ENCODE measurements around the gene SLC35C1.
"Not testable (repeated sequence)": the region's sequence is repeated elsewhere in the genome, so short reads cannot be mapped to it uniquely, and the experiment has no call there.

Gene SLC35C1

DNA sequence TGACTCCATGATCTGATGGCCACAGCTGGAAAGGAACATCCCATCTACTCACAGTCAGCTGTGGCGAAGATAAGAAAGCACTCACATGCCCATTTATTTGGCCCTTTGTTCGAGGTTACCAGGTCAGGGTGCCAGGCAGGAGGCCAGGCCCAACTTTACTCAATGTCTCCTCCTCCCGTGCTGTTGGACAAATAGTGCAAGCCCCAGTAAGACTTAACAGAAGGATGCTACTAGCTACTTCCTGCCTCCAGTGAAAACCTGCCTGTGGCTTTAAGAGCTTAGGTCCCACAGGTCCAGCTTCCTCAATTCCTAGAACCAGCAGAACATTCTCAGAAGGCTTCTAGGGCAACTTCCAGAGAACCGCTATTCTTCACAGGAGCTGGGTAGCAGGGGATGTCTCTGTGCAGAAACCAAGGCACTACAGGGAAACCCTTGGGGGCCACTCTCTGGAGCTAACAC, 29.4 kb downstream of the SLC35C1 start:
- Histone ChIP-seq H4K20me1 (ENCODE audit: control insufficient read depth, insufficient read depth, low read depth, low read length) (no peaks in the 10 kb centered on the region), H3K79me2 (ENCODE audit: control insufficient read depth, low read length) (no peaks in the 10 kb centered on the region), H3K4me2 (ENCODE audit: low read length) (no peak overlapping the region), H3K36me3 (ENCODE audit: control insufficient read depth, low read length) (no peaks in the 10 kb centered on the region), H3K4me1 (ENCODE audit: control insufficient read depth, low read length) (no peaks in the 10 kb centered on the region; the same call in 1 of the 2 replicates), H3F3A (ENCODE audit: control insufficient read depth, insufficient read depth) (no peaks in the 10 kb centered on the region), H3K27ac (ENCODE audit: low read depth, low read length) (no peak overlapping the region), H3K9me3 (ENCODE audit: control insufficient read depth, insufficient read depth, low read length) (no peaks in the 10 kb centered on the region), H3K27me3 (ENCODE audit: control insufficient read depth, low read length) (peaks cover 20% of the 10 kb centered on the region), H3K4me3 (ENCODE audit: low read length) (no peak overlapping the region), H3K9me2 (replicated peaks; ENCODE audit: control insufficient read depth, low read length) (no peaks in the 10 kb centered on the region)
- TF ChIP-seq, protein P1, sequence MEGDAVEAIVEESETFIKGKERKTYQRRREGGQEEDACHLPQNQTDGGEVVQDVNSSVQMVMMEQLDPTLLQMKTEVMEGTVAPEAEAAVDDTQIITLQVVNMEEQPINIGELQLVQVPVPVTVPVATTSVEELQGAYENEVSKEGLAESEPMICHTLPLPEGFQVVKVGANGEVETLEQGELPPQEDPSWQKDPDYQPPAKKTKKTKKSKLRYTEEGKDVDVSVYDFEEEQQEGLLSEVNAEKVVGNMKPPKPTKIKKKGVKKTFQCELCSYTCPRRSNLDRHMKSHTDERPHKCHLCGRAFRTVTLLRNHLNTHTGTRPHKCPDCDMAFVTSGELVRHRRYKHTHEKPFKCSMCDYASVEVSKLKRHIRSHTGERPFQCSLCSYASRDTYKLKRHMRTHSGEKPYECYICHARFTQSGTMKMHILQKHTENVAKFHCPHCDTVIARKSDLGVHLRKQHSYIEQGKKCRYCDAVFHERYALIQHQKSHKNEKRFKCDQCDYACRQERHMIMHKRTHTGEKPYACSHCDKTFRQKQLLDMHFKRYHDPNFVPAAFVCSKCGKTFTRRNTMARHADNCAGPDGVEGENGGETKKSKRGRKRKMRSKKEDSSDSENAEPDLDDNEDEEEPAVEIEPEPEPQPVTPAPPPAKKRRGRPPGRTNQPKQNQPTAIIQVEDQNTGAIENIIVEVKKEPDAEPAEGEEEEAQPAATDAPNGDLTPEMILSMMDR (IDR thresholded peaks at IDR 0.05; ENCODE audit: low read depth, low read length, poor library complexity, severe bottlenecking), result no peak
- no peak for TF ChIP-seq EZH2phosphoT487 (IDR thresholded peaks at IDR 0.05; ENCODE audit: borderline replicate concordance, low read length)

DNA sequence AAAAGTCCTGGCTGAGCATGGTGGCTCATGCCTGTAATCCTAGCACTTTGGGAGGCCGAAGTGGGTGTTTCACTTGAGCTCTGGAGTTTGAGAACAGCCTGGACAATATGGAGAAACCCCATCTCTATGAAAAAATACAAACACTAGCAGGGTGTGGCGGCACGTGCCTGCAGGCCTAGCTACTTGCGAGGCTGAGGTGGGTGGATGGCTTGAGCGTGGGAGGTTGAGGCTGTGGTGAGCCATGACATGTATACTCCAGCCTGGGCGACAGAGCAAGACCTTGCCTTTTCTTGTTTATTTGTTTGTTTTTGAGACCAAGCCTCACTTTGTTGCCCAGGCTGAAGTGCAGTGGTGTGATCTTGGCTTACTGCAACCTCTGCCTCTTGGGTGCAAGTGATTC, 34.3 kb downstream of the SLC35C1 start:
- TF ChIP-seq, protein P1 (IDR thresholded peaks at IDR 0.05; ENCODE audit: low read depth, low read length, poor library complexity, severe bottlenecking), result no peak
- no peak for TF ChIP-seq EZH2phosphoT487 (IDR thresholded peaks at IDR 0.05; ENCODE audit: borderline replicate concordance, low read length)
- Histone ChIP-seq H3K27me3 (ENCODE audit: control insufficient read depth, low read length) (peaks cover 14% of the 10 kb centered on the region), H3K9me2 (replicated peaks; ENCODE audit: control insufficient read depth, low read length) (no peaks in the 10 kb centered on the region), H3K79me2 (ENCODE audit: control insufficient read depth, low read length) (no peaks in the 10 kb centered on the region), H3K9me3 (ENCODE audit: control insufficient read depth, insufficient read depth, low read length) (no peaks in the 10 kb centered on the region), H3K27ac (ENCODE audit: low read depth, low read length) (no peak overlapping the region), H3K36me3 (ENCODE audit: control insufficient read depth, low read length) (no peaks in the 10 kb centered on the region), H3K4me3 (ENCODE audit: low read length) (no peak overlapping the region), H4K20me1 (ENCODE audit: control insufficient read depth, insufficient read depth, low read depth, low read length) (no peaks in the 10 kb centered on the region), H3K4me2 (ENCODE audit: low read length) (no peak overlapping the region), H3K4me1 (ENCODE audit: control insufficient read depth, low read length) (peaks cover 9% of the 10 kb centered on the region), H3F3A (ENCODE audit: control insufficient read depth, insufficient read depth) (no peaks in the 10 kb centered on the region)

DNA sequence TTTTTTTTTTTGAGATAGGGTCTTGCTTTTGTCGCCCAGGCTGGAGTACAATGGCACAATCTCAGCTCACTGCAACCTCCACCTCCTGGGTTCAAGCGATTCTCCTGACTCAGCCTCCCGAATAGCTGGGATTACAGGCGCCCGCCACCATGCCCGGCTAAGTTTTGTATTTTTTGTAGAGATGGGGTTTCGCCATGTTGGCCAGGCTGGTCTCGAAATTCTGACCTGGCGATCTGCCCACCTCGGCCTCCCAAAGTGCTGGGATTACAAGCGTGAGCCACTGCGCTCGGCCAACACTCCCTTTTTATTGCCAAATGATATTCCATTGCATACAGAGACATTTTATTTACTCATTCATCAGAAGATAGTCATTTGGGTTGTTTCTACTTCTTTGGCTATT, 35.3 kb downstream of the SLC35C1 start:
- not testable (repeated sequence) for H3K9me3 ChIP-seq (ENCODE audit: control insufficient read depth, insufficient read depth, low read length); H3F3A ChIP-seq (ENCODE audit: control insufficient read depth, insufficient read depth); H3K9me2 ChIP-seq (replicated peaks; ENCODE audit: control insufficient read depth, low read length); H3K4me2 ChIP-seq (ENCODE audit: low read length); H3K27ac ChIP-seq (ENCODE audit: low read depth, low read length); H3K36me3 ChIP-seq (ENCODE audit: control insufficient read depth, low read length); H3K4me1 ChIP-seq (ENCODE audit: control insufficient read depth, low read length); H3K4me3 ChIP-seq (ENCODE audit: low read length); H4K20me1 ChIP-seq (ENCODE audit: control insufficient read depth, insufficient read depth, low read depth, low read length); H3K79me2 ChIP-seq (ENCODE audit: control insufficient read depth, low read length); H3K27me3 ChIP-seq (ENCODE audit: control insufficient read depth, low read length)

DNA sequence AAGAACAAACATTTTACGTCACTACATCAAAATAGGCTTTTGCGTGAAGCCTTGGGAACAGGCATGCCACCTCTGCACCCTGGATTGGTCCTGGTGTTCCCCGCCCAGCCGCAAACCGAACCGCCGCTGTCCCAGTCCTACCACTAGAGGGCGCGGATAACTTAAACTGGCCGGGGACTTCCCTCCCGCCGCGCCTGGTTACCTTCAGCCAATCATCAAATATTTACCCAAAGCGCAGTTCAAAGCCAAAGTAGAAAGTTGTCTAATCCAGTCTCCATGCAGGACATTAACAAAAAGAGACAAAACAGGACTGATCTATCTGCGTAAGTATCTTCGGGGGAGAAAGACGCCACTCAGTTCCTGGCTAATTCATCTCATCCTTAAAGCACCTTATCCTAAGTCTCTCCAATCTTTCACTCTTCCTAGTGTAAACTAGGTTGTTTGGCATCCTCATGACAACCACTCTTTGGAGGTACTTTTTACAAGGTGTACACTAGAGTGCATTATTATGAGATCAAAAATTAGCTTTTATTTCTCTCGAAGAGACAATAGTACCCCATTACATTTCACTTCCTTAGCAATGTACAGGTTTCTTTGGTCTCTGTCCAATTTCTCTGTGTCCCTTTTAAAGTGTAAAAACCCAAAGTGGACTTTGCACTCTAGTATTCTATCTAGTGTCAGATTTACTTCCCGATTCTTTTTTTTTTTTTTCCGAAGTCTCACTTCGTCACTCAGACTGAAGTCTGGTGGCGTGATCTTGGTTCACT, 38.4 kb downstream of the SLC35C1 start:
- H3K27me3 ChIP-seq (ENCODE audit: control insufficient read depth, low read length), result peaks cover 7% of the 10 kb centered on the region
- peak overlapping the region; percentile 47 for H3K4me3 ChIP-seq (ENCODE audit: low read length)

More for the DNA sequence above, 38.4 kb downstream of the SLC35C1 start:
- Histone ChIP-seq H3K79me2 (ENCODE audit: control insufficient read depth, low read length) (peaks cover 10% of the 10 kb centered on the region), H3K27ac (ENCODE audit: low read depth, low read length) (no peak overlapping the region), H4K20me1 (ENCODE audit: control insufficient read depth, insufficient read depth, low read depth, low read length) (peaks cover 1% of the 10 kb centered on the region; the same call in 1 of the 2 replicates), H3K4me1 (ENCODE audit: control insufficient read depth, low read length) (peaks cover 19% of the 10 kb centered on the region), H3F3A (ENCODE audit: control insufficient read depth, insufficient read depth) (no peaks in the 10 kb centered on the region), H3K4me2 (ENCODE audit: low read length) (peak overlapping the region; percentile 65), H3K9me3 (ENCODE audit: control insufficient read depth, insufficient read depth, low read length) (no peaks in the 10 kb centered on the region), H3K9me2 (replicated peaks; ENCODE audit: control insufficient read depth, low read length) (no peaks in the 10 kb centered on the region), H3K36me3 (ENCODE audit: control insufficient read depth, low read length) (no peaks in the 10 kb centered on the region; the same call in 1 of the 2 replicates)
- TF ChIP-seq, protein P1 (IDR thresholded peaks at IDR 0.05; ENCODE audit: low read depth, low read length, poor library complexity, severe bottlenecking), result peak; percentile 99
- no peak for TF ChIP-seq EZH2phosphoT487 (IDR thresholded peaks at IDR 0.05; ENCODE audit: borderline replicate concordance, low read length)

All from DOHH2 (cell line).